ENCODE data around the gene GEMIN2.

DNA sequence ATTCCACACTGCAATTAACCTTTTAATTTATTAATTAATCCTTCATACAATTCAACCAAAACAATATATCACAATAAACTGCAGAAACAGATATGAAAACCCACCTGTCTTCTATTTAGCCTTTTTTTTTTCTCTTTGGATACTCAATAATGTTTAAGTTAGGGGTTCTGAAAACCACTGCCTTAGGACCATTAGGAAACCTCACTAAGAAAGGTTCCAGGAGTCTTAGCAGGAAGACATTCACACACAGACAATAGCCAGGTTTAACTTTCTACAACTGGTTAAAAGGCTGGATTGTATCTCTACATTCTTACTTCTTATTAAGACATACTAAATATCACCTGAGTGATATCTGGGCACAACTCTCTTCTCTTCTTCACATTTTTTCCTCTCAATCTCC, 14.4 kb upstream of the GEMIN2 start:
- TF ChIP-seq POLR2A (IDR thresholded peaks at IDR 0.05) = no peak
- no peak for TF ChIP-seq POLR2AphosphoS5 (IDR thresholded peaks at IDR 0.05)
- TF ChIP-seq, protein P1, sequence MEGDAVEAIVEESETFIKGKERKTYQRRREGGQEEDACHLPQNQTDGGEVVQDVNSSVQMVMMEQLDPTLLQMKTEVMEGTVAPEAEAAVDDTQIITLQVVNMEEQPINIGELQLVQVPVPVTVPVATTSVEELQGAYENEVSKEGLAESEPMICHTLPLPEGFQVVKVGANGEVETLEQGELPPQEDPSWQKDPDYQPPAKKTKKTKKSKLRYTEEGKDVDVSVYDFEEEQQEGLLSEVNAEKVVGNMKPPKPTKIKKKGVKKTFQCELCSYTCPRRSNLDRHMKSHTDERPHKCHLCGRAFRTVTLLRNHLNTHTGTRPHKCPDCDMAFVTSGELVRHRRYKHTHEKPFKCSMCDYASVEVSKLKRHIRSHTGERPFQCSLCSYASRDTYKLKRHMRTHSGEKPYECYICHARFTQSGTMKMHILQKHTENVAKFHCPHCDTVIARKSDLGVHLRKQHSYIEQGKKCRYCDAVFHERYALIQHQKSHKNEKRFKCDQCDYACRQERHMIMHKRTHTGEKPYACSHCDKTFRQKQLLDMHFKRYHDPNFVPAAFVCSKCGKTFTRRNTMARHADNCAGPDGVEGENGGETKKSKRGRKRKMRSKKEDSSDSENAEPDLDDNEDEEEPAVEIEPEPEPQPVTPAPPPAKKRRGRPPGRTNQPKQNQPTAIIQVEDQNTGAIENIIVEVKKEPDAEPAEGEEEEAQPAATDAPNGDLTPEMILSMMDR (IDR thresholded peaks at IDR 0.05) = no peak

Measured in suprapubic skin (tissue), 4 donors.